Panc1 (cell line): Measurements from ENCODE around the gene ARMC12. TPM values are rescaled to one million over a fixed set of nuclear protein-coding genes. Genes with fewer than 3 reads are reported as not detected.

Experiments
- ATAC-seq: fragments of 200-7000 bp; cut with Tn5 transposase; 2 replicates; pipeline ENCODE4 v1.9.1; 2020; ENCODE audit warnings: mild to moderate bottlenecking, moderate library complexity
- BruUV-seq: library from RNA; stranded (reverse); fragments of 400-500 nt; replicated peaks from 2 replicates; lab custom pipeline; 2021; lab: Mats Ljungman, UMichigan
- CTCF ChIA-PET: fragments of 300-600 bp; sonication (Branson Sonifier 250); formaldehyde crosslinking; loops from one replicate; lab custom pipeline; 2022; ENCODE audit warnings: antibody characterized with exemption; lab: Charles Lee
- POLR2A ChIA-PET: fragments of 300-600 bp; sonication (Branson Sonifier 250); formaldehyde crosslinking; loops from one replicate; lab custom pipeline; 2022; ENCODE audit warnings: antibody characterized with exemption; lab: Charles Lee
- DNase-seq: peaks from one replicate; pipeline ENCODE4 v3.0.0-alpha.2; 2010; ENCODE audit warnings: low read depth, low spot score
- H3K27ac ChIP-seq: 2 replicates; pipeline ENCODE4 v1.5.1; 2011; ENCODE audit warnings: mild to moderate bottlenecking, low read length, inconsistent platforms
- H3K27me3 ChIP-seq: fragments of 200-500 bp; sonication (Bioruptor generic); 2 replicates; pipeline ENCODE4 v1.6.0; 2014; ENCODE audit warnings: low read length, inconsistent platforms; ENCODE audit not compliant: control insufficient read depth, insufficient read depth
- H3K36me3 ChIP-seq: fragments of 200-500 bp; sonication (Bioruptor generic); 2 replicates; pipeline ENCODE4 v1.5.1; 2014; ENCODE audit warnings: inconsistent platforms, mild to moderate bottlenecking, low read length, moderate library complexity; ENCODE audit not compliant: control insufficient read depth, insufficient read depth
- H3K4me1 ChIP-seq: 2 replicates; pipeline ENCODE4 v1.5.1; 2011; ENCODE audit warnings: inconsistent platforms, mild to moderate bottlenecking, low read length, moderate library complexity; ENCODE audit not compliant: control insufficient read depth, insufficient read depth
- H3K4me3 ChIP-seq, 2 experiments: 2 replicates each; pipeline ENCODE4 v1.5.1; 2011 to 2012; ENCODE audit warnings: low read depth in 2 of 2, low read length in 2 of 2, mild to moderate bottlenecking in 2 of 2, inconsistent platforms in 1 of 2, moderate library complexity in 1 of 2
- H3K9me3 ChIP-seq: fragments of 200-500 bp; sonication (Bioruptor generic); 2 replicates; pipeline ENCODE4 v1.5.1; 2014; ENCODE audit warnings: low read depth, mild to moderate bottlenecking, inconsistent platforms, low read length, moderate library complexity; ENCODE audit not compliant: control insufficient read depth, insufficient read depth
- CTCF ChIP-seq: fragments of 450-650 bp; IDR thresholded peaks from 2 replicates; pipeline ENCODE4 v1.5.1; 2017; ENCODE audit warnings: mild to moderate bottlenecking
- POLR2AphosphoS5 ChIP-seq: IDR thresholded peaks from 2 replicates; pipeline ENCODE4 v1.6.1; 2012; ENCODE audit warnings: mild to moderate bottlenecking, low read depth, low read length, moderate library complexity
- REST ChIP-seq, 2 experiments: IDR thresholded peaks; 2 replicates each; pipeline ENCODE4 v1.6.1; 2011 to 2012; ENCODE audit warnings: low read depth in 2 of 2, control low read depth in 1 of 2, low read length in 1 of 2, mild to moderate bottlenecking in 1 of 2, moderate library complexity in 1 of 2; ENCODE audit not compliant: insufficient read depth in 1 of 2
- SIN3A ChIP-seq: IDR thresholded peaks from 2 replicates; pipeline ENCODE4 v1.6.1; 2012; ENCODE audit warnings: low read depth, mild to moderate bottlenecking, low read length, moderate library complexity, borderline replicate concordance; ENCODE audit not compliant: insufficient read depth
- TCF7L2 ChIP-seq: IDR thresholded peaks from 2 replicates; pipeline ENCODE4 v1.6.1; 2011; ENCODE audit warnings: mild to moderate bottlenecking, low read depth, low read length, inconsistent platforms
- in situ Hi-C: cut with HindIII; loops from 2 replicates; pipeline ENCODE4 v1.10.0; 2016; ENCODE audit warnings: low sequenced_read_pairs, low pct_unique_long_range_greater_than_20kb
- intact Hi-C: fragments of 100-400 bp; cut with micrococcal nuclease; formaldehyde crosslinking; loops from one replicate; pipeline ENCODE4 v1.10.0; 2022; ENCODE audit not compliant: unreplicated experiment
- total RNA-seq: library from RNA; stranded (reverse); gene quantifications from one replicate; pipeline ENCODE4 v1.2.1, GENCODE V29; 2021; ENCODE audit not compliant: unreplicated experiment

Gene ARMC12
- total RNA-seq, 1 experiment from 2014 or later: 1.4 TPM

- H3K27ac ChIP-seq: peak overlapping the region; percentile 77
- DNase-seq (no peak), ATAC-seq (peak; percentile 23)
- ChIA-PET POLR2A (no interaction called here), CTCF (no interaction called here)
- intact Hi-C loops: no loop called here
- peaks cover 41% of the 10 kb centered on the region for H3K4me1 ChIP-seq
- BruUV-seq: no TSS peak
- peak overlapping the region; percentile 67 to 75 for H3K4me3 ChIP-seq
- in situ Hi-C loops: no loop called here
- no peaks in the 10 kb centered on the region for H3K9me3 ChIP-seq
- TF ChIP-seq SIN3A (no peak), CTCF (no peak), POLR2AphosphoS5 (no peak; the same call in 1 of the 2 replicates), REST (IDR thresholded peaks at IDR 0.05; ENCODE audit: insufficient read depth in 1 of 2, low read depth in 2 of 2, low read length in 1 of 2) (no peak), TCF7L2 (no peak)
- no peaks in the 10 kb centered on the region for H3K27me3 ChIP-seq
- no peaks in the 10 kb centered on the region for H3K36me3 ChIP-seq
Measured at GRCh38 chr6:35730745-35731413, 6.0 kb upstream of the ARMC12 start.

GRCh38 chr6:35731414-35731735 is 5.5 kb upstream of the ARMC12 start:
- H3K27me3 ChIP-seq: no peaks in the 10 kb centered on the region
- TF ChIP-seq SIN3A: no peak
- no peak; the same call in 1 of the 2 replicates for TF ChIP-seq POLR2AphosphoS5
- TF ChIP-seq TCF7L2: no peak
- TF ChIP-seq REST (IDR thresholded peaks at IDR 0.05; ENCODE audit: insufficient read depth in 1 of 2, low read depth in 2 of 2, low read length in 1 of 2): no peak
- TF ChIP-seq CTCF: no peak
- peak overlapping the region; percentile 84 for H3K27ac ChIP-seq
- ChIA-PET CTCF (no interaction called here), POLR2A (no interaction called here)
- peak; percentile 81 for ATAC-seq
- BruUV-seq: no TSS peak
- H3K9me3 ChIP-seq: no peaks in the 10 kb centered on the region
- no peak for DNase-seq
- H3K36me3 ChIP-seq: no peaks in the 10 kb centered on the region
- intact Hi-C loops: no loop called here
- H3K4me3 ChIP-seq: peak overlapping the region; percentile 67 to 75
- peaks cover 38% of the 10 kb centered on the region for H3K4me1 ChIP-seq
- in situ Hi-C loops: no loop called here
